ENCODE measurements around the gene GAS7.

GAS7 gene

GRCh38 chr17:10033449-10033848 lies 165.0 kb downstream of the GAS7 start:
- H3K4me3 ChIP-seq (ENCODE audit: low read length): no peak overlapping the region
- no peak for DNase-seq (ENCODE audit: low read depth)
- no peak for TF ChIP-seq CTCF (IDR thresholded peaks at IDR 0.05; ENCODE audit: insufficient read depth, low read depth, low read length, missing control alignments)

- DNase-seq (ENCODE audit: low read depth): no peak
- TF ChIP-seq CTCF (IDR thresholded peaks at IDR 0.05; ENCODE audit: insufficient read depth, low read depth, low read length, missing control alignments): no peak
- no peak overlapping the region for H3K4me3 ChIP-seq (ENCODE audit: low read length)
Measured at GRCh38 chr17:10032118-10032852, 166.1 kb downstream of the GAS7 start.

- no peak overlapping the region for H3K4me3 ChIP-seq (ENCODE audit: low read length)
- no peak for DNase-seq (ENCODE audit: low read depth)
- no peak for TF ChIP-seq CTCF (IDR thresholded peaks at IDR 0.05; ENCODE audit: insufficient read depth, low read depth, low read length, missing control alignments)
Measured at GRCh38 chr17:10031606-10032005, 166.8 kb downstream of the GAS7 start.

GRCh38 chr17:10031127-10031526 lies 167.3 kb downstream of the GAS7 start:
- TF ChIP-seq CTCF (IDR thresholded peaks at IDR 0.05; ENCODE audit: insufficient read depth, low read depth, low read length, missing control alignments): no peak
- no peak for DNase-seq (ENCODE audit: low read depth)
- H3K4me3 ChIP-seq (ENCODE audit: low read length): no peak overlapping the region

GRCh38 chr17:10029129-10029528 lies 169.3 kb downstream of the GAS7 start:
- no peak overlapping the region for H3K4me3 ChIP-seq (ENCODE audit: low read length)
- no peak for TF ChIP-seq CTCF (IDR thresholded peaks at IDR 0.05; ENCODE audit: insufficient read depth, low read depth, low read length, missing control alignments)
- no peak for DNase-seq (ENCODE audit: low read depth)

- H3K4me3 ChIP-seq (ENCODE audit: low read length): no peak overlapping the region
- DNase-seq (ENCODE audit: low read depth): no peak
Measured at GRCh38 chr17:10025976-10026901, 172.2 kb downstream of the GAS7 start.

More at GRCh38 chr17:10025976-10026901, 172.2 kb downstream of the GAS7 start:
- TF ChIP-seq CTCF (IDR thresholded peaks at IDR 0.05; ENCODE audit: insufficient read depth, low read depth, low read length, missing control alignments): no peak
